GM10266 (cell line): Measurements from ENCODE around the gene DDX25.

Experiments used
- DNase-seq: peaks from one replicate; pipeline ENCODE4 v3.0.0; 2012; ENCODE audit errors: extremely low spot score
- TF ChIP-seq, protein P1 (sequence below): IDR thresholded peaks from 2 replicates; pipeline ENCODE4 v1.5.1; 2012; ENCODE audit warnings: mild to moderate bottlenecking, low read depth; ENCODE audit not compliant: control insufficient read depth, insufficient read depth; ENCODE audit errors: missing control alignments

DDX25 gene

DNA sequence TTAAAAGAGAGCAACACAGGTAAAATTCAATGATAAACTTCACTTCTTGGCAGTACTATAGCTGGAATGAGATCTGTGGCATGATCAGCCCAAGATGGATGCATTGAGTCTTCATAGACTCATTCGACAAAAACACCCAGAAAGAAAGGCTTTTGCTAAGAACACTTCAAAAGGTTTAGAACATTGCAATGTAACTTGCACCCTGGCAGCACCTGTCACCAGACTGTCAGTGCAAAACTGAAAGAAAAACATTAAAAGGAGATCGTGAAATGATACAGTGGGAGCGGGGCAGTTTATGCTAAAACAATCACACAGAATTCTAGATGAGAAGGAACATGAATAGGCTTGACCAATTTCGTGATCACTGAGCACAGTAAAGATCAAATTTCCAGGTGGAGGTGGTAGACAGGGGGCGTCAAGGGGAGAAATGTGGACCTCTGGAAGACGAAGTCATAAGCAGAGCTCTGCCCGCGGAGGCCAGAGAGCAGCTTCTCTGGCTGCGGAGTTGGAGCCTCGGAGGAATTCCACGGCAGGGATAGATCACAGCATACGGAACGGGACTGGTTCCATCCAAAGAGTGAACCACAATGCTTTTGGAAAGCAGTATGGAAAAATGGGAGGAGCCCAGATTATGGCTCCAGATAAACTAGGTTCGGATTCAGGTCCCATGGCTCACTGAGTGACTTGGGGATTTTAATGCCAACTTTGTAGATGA, 53.5 kb downstream of the DDX25 start:
- TF ChIP-seq, protein P1, sequence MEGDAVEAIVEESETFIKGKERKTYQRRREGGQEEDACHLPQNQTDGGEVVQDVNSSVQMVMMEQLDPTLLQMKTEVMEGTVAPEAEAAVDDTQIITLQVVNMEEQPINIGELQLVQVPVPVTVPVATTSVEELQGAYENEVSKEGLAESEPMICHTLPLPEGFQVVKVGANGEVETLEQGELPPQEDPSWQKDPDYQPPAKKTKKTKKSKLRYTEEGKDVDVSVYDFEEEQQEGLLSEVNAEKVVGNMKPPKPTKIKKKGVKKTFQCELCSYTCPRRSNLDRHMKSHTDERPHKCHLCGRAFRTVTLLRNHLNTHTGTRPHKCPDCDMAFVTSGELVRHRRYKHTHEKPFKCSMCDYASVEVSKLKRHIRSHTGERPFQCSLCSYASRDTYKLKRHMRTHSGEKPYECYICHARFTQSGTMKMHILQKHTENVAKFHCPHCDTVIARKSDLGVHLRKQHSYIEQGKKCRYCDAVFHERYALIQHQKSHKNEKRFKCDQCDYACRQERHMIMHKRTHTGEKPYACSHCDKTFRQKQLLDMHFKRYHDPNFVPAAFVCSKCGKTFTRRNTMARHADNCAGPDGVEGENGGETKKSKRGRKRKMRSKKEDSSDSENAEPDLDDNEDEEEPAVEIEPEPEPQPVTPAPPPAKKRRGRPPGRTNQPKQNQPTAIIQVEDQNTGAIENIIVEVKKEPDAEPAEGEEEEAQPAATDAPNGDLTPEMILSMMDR, result no peak
- no peak for DNase-seq

DNA sequence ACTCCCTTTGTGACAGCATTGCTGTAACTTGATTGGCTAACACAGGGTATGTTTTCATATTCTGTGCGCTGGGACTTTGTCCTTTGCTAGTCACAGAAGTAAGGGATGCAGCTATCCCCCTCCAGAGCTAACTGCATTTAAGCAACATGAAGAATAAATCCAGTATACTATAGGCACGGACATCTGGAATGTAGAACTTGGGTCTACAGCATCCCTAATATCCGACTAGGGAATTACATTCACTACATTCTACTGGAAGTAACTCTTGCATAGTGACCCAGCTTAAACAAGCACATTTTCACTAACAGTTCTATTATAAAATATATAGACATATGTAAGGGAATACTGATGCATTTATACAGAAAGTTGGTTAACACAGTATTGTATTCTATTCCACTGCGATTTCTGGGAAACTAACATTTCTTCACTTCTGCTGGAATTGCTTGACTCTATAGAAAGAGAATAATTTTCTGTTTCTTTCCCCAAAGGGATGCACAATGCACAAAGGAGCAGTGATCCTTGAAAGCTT, 54.6 kb downstream of the DDX25 start:
- DNase-seq, result no peak
- TF ChIP-seq, protein P1, result no peak

DNA sequence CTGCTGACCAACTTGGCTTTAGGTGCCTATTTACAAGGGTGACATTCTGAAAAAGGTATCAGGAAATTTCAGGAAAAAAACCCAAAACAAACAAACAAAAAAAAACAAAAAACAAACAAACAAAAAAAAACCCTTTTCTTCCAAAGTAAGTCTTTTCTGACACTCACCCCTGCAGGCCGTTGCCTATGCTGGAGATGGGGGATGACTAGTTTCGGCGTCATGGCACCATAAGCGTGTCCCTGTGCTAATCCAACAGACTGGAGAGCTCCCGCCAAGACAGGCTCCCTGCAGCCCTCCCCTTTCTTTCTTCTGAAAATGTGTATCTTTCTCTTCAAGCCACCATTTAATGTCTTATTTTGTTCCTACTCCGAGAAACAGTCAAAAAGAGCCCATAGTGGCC, 55.2 kb downstream of the DDX25 start:
- no peak for DNase-seq

DNA sequence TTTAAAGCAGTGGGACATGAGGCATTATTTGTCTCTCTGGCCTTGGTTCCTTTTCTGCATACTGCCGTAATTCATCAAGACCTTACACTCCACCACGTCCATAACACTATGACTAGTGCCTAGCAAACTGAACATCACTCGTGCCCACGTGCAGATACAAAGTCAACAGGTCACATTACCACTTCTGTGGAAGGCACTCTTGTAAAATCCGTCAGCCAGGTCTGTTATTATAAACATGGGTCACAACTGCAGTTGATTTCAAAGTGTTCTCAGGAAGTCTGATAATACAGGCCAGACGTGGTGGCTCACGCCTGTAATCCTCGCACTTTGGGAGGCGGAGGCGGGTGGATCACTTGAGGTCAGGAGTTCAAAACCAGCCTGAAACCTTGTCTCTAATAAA, 55.6 kb downstream of the DDX25 start:
- DNase-seq, result no peak
- TF ChIP-seq, protein P1, result no peak

More for the DNA sequence above, 55.2 kb downstream of the DDX25 start:
- TF ChIP-seq, protein P1, result no peak

DNA sequence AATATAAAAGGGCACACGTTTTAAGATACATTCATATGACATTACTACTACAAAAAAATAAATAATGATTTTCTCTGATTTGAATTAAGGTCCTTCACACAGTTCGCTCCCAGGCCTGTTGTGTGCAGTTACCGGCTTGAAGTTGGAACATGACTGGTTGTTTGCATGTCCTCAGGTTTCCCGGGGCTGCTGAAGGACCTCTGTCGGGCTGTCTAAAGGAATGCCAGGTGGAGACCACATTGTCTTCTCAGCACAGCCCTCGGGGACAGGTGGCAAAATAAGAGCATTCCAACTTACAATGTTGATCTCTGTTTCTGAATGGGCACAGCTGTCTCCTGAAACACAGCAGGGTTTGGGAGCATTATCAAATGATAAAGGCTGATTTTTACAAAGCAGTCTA, 56.5 kb downstream of the DDX25 start:
- DNase-seq, result no peak
- TF ChIP-seq, protein P1, result no peak

DNA sequence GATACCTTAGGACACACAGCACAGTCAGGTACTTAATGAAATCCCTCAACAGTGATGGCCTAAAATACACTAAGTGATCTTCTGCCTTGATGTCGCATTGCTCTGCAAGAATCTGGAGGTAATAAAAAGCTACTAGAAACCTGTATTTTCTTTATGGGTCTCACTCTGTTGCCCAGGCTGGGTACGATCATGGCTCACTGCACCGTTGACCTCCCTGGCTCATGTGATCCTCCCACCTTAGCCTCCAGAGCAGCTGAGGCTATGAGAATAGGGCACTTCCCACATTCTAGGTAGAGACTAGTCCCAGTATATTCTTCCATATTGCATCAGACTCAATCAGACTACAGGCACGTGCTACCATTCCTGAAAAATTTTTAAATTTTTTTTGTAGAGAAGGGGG, 63.2 kb downstream of the DDX25 start:
- DNase-seq, result no peak
- TF ChIP-seq, protein P1, result no peak

DNA sequence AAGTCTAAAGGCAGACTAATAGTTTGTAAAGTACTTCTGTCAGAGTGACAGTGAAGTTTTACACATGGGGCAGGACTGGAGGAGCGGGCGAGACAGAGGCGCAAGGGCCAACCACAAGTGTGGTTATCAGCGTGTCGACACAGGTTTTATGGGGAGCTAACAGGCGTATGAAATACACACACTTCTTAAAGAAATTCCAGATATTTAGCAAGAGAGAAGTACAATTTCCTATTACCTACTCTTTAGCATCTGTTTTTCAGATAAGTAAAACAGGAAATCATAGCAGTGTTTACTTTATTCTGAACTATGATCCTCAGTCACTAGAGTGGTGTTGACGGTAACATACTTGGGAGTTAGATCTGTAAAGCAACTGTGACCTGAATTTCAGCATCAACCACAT, 64.0 kb downstream of the DDX25 start:
- TF ChIP-seq, protein P1, result no peak
- DNase-seq, result no peak
